ENCODE results near the gene PTPN3.

- TF ChIP-seq POLR2A (IDR thresholded peaks at IDR 0.05) (no peak), CTCF (IDR thresholded peaks at IDR 0.05) (no peak)
Measured at GRCh38 chr9:109448223-109448622, 49.9 kb downstream of the PTPN3 start.
